NCI-H526 treated with DMSO at 0.1 percent for 48 hours (cell line): ENCODE measurements around the gene EZH2.

Experiments used
- DNase-seq: peaks from one replicate; lab custom pipeline; 2025; lab: John Stamatoyannopoulos, UW

Gene EZH2

DNA sequence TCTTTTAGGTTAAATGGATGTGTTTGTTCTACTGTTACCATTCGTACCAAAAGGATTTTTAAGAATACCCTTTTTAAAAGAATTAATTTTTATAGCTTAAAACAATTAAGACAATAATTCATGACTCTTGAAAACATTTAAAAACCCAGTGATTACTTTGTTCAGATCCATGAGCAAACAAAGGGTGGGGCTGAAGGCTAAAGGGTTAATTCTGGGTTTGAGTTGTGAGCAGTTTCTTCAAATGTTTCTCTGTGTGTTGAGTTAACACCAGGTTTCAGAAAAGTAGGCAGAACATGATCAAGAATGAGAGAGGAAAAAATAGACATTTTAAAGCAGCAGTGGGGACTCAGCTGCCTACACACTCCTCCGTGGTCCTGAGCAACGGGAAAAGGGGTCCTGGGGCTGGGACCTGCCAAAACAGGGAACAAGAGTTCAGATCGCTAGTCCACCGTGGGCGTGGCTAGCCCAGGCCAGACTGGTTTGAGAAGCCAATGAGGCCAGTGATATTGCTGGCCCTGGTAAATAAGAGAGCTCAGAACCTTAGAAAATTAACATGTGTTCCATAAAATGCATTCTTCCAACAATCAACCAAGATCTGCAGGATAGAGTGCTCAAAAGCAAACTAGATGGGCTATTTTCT, 14.9 kb upstream of the EZH2 start:
- DNase-seq: no peak

GRCh38 chr7:148894591-148894990, 10.5 kb upstream of the EZH2 start:
- DNase-seq: no peak

DNA sequence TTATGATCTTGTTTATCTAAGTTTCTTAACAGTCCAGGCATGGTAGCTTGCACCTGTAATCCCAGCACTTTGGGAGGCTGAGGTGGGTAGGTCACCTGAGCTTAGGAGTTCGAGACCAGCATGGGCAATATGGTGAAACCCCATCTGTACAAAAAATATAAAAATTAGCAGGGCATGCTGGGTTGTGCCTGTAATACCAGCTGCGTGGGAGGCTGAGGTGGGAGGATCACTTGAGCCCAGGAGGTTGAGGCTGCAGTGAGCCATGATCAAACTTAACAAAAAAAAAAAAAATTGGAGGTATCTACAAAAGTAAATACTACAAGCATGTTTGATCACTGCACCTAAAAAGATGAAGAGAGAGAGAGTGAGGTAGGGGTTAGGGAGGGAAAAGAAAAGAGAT, 9.0 kb upstream of the EZH2 start:
- DNase-seq: no peak

- no peak for DNase-seq
Measured at GRCh38 chr7:148888300-148888699, 4.2 kb upstream of the EZH2 start.

DNA sequence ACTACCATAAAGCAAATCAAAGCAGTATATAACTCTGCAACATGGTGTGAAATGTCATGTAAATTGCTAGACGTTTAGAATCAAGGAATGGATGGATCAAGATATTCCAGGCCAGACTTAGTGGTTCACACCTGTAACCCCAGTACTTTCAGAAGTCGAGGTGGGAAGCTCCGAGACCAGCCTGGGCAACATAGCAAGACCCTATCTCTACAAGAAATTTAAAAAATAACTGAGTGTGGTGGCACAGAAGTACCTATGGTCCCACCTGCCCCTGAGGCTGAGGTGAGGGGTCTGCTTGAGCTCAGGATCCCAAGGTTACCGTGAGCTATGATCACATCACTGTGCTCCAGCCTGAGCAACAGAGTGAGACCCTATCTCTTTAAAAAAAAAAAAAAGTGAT, 2.8 kb upstream of the EZH2 start:
- DNase-seq: no peak

DNA sequence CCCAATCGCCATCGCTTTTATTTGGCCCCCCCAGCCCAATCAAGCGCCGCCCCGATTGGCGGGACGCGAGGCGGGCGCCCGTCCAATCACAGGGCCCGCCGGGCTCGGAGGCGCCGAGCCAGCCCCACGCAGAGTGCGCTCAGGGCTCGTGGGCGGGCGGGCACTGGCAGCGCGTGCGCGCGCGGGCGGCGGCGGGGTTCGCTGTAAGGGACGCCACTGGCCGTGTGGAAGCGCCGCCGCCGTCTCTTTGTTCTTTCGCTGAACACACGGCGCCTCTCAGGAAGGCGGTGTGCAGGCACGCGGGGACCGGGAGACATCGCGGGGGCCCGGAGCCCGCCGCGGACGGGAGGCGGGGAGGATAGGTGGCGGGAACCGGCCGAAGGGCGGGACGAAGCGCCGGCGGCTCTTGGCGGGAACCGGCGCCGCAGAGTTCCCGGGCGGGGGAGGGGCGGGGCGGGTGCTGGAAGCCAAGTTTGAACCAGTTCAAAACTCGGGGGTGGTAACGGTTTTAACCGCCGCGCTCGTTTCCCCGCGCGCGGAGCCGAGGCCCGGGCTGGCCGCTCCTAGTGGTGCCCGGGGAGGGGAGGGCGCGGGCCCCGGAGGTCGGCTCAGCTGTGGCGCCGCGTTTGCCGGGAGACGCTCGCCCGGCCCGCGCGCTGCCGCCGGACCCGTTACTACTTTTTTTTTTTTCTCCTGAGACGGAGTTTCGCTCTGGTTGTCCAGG, 370 bp upstream of the EZH2 start:
- DNase-seq: peak; percentile 88

DNA sequence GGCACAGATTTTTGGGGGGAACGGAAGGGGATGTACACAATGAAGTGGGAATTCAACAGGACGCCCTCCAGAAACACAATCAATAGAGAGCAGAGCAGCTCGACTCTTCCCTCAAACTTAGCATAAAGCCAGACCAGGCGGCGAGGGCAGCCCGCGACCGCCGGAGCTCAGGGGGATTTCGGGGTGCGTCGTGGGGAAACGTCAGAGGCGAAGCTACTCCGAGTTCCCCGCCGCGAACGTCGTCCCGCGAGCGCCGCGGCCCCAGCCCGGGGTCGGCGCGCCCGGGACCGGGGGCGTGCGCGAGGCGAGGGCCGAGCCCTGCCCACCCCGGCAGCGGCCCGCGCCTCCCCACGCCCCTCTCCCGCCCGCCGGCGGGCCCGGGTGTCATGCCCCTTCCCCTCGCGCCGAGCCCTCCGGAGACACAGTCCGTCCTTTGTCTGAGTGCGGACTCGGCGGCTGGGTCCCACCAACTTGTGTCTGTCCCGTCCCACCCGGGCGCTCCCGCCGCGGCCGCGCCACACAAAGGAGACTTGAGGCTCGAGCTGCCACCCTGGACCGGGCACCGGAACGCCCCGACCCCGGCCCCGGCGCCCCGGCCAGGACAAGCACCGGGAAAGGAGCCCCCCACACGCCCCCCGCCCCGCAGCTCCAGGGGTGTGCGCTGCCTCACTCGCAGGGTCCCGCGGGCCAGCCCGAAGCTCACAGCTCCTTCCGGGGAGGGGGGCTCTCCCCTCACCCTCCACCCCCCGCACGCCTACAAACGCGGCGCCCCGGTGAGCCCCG, 634 bp downstream of the EZH2 start:
- peak; percentile 52 for DNase-seq

DNA sequence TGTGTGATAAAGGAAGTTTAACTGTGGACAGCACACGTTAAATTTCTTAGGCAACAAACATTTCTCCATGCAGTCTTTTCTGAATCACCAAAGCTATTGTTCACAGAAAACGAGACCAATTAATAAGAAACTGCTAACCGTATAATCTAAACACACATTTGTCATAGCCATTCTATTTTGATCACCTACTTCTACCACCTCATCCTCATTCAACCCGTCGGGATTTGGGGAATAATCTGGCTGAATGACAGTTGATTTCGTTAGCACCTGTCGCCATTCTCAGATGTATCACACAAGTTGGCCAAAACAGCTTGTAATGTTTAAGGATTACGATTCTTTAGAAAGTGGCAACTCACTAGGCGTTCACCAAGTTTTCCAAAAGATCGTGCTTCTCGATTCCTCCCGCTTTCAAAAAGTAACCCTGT, 1.2 kb downstream of the EZH2 start:
- peak; percentile 48 for DNase-seq

- DNase-seq: no peak
Measured at GRCh38 chr7:148882192-148882591, 1.9 kb downstream of the EZH2 start.

DNA sequence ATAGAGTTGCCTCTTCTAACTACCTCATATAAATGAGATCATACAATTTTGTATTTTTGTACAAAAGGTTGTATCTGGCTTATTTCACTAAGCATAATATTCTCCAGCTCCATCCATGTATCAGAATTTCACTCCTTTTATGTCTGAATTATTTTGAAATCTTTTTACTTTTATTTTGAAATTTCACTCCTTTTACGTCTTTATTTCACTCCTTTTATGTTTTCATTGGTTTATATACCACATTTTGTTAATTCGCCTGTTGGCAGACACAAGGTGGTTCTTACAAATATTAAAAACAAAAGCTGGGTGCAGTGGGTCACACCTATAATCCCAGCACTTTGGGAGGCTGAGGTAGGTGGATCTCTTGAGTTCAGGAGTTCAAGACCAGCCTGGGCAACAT, 5.8 kb downstream of the EZH2 start:
- no peak for DNase-seq

GRCh38 chr7:148877517-148877916, 6.6 kb downstream of the EZH2 start:
- no peak for DNase-seq

DNA sequence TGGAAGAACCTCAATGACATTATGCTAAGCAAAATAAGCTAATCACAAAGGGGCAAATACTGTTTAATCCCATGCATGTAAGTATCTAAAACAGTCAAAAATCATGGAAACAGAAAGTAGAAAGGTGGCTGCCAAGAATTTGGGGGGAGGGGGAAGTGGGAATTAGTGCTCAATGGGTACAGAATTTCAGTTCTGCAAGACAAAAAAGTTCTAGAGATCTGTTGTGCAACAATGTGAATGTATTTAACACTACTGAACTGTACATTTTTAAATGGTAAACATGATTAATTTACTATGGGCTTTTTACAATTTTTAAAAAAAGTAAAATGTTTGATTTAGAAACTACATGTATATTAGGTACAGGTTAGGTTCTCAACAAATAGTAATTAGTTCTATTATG, 11.9 kb downstream of the EZH2 start:
- DNase-seq: no peak

DNA sequence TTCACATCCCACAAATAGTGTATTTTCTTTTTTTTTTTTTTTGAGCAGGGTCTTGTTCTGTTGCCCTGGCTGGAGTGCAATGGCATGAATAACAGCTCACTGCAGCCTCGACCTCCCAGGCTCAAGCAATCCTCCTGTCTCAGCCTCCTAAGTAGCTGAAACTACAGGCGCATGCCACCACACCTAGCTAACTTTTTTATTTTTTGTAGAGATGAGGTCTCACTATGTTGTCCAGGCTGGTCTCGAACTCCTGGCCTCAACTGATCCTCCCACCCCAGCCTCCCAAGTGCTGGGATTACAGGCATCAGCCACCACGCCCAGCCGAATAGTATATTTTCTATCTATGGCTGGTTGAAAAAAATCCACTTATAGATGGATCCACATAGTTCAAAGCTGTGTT, 12.5 kb downstream of the EZH2 start:
- no peak for DNase-seq

DNA sequence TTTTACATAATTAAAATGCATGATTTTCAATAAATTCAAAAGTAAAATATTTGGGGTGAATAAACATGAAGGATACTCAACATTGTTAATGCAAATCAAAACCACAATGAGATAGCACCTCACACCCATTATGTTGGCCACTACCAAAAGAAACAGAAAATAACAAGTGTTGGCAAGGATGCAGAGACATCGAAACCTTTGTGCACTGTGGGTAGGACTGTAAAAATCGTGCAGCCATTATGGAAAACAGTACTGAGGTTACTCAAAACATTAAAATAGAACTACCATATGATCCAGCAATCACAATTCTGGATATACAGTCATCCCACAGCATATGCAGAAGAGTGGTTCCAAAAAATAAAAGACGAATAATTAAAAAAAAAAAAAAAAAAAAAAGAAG, 13.1 kb downstream of the EZH2 start:
- no peak for DNase-seq

GRCh38 chr7:148868378-148868674, 15.8 kb downstream of the EZH2 start:
- no peak for DNase-seq

DNA sequence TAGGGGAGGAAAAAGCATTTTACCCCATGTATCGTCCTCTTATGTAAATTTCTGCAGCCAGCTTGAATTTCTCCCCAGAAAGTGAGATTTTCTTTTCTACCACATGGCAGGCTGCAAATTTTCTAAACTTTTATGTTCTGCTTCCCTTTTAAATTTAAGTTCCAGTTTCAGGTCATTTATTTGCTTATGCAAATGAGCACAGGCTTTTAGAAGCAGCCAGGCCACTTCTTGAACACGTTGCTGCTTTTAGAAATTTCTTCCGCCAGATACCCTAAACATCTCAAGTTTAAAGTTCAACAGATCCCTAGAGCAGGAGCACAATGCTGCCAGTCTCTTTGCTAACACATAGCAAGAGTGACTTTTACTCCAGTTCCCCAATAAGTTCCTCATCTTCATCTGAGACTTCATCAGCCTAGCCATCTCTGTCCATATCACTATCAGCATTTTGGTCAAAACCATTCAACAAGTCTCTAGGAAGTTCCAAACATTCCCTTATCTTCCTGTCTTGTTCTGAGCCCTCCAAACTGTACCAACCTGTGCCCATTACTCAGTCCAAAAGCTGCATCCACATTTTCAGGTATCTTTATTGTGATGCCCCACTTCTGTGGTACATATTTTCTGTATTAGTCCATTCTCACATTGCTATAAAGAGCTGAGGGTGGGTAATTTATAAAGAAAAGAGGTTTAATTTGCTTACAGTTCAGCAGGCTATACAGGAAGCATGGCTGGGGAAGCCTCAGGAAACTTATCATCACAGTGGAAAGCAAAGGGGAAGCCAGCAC, 16.3 kb downstream of the EZH2 start:
- DNase-seq: no peak

DNA sequence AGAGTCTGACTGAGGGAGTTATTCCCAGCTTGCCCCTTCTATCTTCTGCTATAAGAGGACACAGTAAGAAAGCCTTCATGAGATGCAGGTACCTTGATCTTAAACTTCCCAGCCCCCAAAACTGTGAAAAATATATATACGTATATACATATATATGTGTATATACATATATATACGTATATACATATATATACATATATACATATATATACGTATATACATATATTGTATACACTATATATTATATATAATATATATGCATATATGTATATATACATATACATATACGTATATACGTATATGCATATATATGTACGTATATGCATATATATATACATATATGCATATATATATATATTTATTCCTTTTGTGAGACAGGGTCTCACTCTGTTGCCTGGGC, 17.7 kb downstream of the EZH2 start:
- DNase-seq: no peak

DNA sequence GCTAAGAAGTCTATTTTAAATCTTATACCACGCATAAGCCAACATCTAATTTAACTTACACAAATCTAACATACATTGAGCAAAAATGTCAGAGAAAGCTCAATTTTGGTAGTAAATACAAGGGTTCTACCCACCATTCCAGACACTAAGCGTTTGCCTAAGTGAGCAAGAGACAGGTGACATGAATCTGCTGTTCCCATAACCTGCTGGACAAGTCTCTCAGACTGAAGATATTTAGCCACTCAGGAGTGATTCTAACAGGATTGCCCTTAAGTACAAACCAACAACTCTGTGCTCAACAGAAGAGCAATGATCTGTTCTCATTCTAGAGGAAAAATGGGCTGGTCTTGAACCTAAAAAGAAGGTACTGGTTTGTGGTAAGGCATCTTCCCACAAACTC, 18.8 kb downstream of the EZH2 start:
- no peak for DNase-seq

DNA sequence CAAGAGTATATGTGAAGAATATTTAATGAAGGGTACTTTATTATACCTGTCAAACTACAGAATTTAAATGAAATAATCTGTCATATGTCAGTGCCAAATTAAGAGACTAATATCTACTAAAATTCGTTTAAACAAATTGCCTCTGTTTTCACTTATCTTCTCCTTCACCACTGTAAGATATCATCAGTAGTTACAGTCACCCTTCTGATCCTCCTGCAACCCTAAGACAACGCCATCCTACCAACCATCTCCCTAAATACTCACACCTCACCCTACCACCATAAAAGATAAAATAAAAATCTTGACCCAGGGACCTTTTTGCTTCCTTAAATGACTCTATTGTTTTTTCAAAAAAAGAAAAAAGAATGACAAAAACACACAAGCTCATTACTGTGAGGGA, 20.8 kb downstream of the EZH2 start:
- no peak for DNase-seq

DNA sequence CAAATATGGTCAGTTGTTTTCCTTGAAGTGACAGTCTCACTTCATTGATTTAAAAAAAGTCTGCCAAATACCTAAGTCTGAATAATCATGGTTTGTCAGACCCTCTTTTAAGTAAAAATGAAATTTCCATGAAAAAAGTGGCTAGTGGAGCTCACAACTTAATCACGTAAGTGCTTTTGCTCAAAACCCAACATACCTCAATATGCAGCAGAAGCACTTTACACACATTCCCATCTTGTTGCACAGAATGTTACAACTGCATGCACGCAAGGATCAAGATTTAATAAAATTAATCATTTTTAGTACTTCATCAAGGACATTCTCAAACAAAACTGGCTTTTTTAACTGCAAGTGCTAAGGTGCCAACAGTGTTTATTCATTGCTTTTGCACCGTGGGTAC, 21.6 kb downstream of the EZH2 start:
- no peak for DNase-seq

GRCh38 chr7:148858489-148858888, 25.6 kb downstream of the EZH2 start:
- DNase-seq: no peak

DNA sequence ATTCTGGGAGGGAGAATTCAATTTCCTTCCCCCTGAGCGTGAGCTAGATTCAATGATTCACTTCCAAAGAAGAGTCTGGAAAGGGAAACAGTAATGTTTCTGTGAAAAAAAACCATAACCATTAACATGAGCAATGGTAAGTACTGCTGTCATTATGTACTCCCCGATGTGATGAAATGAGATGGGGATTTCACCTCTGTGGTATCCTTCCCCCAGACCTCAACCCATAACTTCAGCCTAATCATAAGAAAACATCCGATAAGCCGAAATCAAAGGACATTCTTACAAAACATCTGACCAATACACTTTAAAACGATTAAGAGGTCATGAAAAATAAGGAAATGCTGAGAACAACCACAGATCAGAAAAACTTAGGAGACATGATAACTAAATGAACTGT, 27.2 kb downstream of the EZH2 start:
- no peak for DNase-seq

GRCh38 chr7:148856578-148856881, 27.6 kb downstream of the EZH2 start:
- no peak for DNase-seq
